Muscle of arm (tissue), 12 donors: ENCODE measurements around the gene SLC27A4. TPM values are rescaled to one million over a fixed set of nuclear protein-coding genes. Genes with fewer than 3 reads are reported as not detected.

Experiments
- DNase-seq: peaks from one replicate; pipeline ENCODE4 v3.0.0-alpha.2; 2013
- polyA plus RNA-seq, 12 donors: library from polyadenylated mRNA; unstranded; fragments of 120-200 nt; gene quantifications; one replicate each; pipeline ENCODE4 v1.2.1, GENCODE V29; 2013; ENCODE audit not compliant: insufficient read length in 12 of 12

The SLC27A4 gene
- polyA plus RNA-seq, 12 donors = 4.6 to 12.0 (median 9.8) TPM; not detected in 1

DNA sequence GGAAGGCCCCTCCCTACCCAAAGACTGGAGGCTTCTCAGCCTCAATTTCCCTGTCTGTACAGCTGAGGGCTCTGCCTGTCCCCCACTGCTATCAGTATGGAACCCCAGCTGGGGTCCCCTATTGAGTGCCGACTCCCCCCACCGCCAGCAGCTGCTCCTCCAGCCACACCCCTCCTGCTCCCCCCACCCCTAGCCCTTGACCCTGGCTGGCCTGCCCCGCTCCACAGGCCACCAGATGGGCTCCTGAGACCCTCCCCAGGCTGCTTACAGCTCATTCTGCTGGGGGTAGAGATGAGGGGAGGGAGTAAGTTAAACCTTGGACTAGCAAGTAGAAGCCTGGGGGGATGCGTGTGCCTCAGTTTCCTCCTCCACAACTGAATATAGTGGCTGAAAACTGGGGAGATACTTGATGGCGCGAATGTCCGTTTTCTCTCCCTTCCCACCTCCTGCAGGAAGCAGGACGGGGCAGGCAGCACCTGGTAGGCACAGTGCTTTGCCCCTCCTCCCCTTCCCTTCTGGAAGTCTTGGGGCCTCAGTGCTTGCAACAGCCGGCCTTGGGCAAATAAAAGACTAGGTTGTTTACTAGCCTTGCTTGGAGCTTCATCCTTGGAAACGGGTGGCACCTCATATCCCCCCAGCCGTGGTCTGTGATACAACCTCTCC lies 50.0 kb downstream of the SLC27A4 start:
- no peak for DNase-seq

- DNase-seq = no peak
Measured at GRCh38 chr9:128390813-128391711, 50.7 kb downstream of the SLC27A4 start.

GRCh38 chr9:128391956-128392301 lies 51.6 kb downstream of the SLC27A4 start:
- no peak for DNase-seq

DNA sequence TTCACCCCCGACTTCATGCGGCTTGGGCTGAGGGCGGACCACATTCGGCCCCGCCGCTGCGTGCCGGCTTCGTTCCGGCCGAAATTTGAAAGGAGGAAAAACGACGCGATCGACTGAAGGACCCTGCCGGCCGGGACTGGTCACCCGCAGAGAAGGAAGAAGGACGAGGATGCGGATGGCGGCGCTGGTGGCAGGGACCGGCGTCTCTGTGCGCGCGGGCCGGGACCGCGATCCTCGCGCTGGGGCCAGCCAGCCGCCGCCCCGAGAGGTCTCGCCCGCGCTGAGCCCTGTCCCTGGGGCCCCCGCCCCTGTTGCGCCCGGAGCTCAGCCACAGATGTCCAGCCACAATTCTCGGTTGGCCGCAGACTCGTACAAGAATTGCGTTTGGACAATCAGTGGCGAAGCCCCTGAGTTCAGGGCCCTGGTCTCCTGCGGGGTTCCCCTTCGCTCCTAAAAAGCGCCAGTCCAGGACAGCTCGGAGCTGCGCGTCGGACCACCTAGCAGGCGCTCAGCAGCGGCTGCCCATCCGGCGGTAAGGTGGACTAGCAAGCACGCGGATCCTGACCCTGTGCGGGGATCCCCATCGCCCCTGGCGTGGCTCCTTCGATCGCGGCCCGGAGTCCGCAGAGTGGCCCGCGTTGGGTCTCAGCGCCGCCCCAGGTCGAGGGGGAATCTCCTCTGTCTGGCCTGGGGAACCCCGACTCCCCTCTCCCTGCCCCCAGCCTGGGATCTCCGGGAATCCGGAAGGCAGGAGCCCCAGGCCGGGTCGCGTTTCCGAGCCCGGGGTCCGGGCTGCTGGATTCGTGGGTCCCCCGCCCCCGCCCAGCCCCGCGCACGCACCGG lies 52.2 kb downstream of the SLC27A4 start:
- DNase-seq = no peak

DNA sequence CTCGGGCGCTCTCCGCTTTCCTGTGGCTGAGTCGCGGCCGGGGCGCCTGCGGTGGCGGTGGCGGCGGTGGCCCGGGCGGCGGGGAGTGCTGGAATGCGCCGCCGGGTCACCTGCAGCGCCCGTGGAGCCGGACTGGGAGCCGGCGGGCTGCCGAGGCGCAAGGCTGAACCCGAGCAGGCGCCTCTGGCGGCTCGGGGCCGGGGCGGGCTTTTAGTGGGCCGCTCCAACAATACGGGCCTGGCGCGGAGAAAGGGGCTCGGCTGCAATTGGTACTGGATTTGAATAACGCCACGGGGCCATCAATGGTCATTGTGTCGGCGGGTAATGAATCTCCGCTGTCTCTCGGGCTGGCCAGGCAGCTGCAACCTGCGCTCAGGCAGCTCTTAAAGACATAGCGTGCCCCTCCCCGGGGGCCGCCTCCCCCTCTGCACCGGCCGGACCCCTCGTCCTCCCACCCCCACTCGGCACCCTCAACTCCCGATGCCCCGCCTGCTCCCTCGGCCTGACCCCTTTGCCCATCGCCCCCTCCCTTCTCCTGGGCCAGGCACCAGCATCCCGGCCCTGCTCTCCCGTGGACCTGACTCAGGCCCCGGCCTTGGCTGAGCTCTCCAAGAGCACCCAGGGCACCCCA lies 52.9 kb downstream of the SLC27A4 start:
- DNase-seq = no peak

DNA sequence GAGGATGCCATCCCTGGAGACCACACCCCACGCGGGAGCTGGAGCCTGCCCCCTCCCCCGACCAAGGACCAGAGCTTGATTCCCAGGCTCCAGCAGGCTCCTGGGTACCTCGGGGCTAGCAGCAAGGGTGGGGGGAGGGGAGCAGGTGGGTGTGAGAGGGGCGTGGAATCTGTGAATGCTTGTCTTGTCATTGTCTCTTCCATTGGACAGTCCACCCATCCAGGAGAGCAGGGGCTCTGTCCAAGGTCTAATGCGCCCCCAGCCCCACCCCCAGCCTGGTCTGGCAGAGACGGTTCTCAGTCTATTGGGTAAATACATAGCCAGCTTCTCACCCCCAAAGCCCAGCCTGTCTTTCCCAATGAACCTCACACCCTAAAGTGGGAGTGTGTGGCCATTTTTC lies 53.6 kb downstream of the SLC27A4 start:
- no peak for DNase-seq

DNA sequence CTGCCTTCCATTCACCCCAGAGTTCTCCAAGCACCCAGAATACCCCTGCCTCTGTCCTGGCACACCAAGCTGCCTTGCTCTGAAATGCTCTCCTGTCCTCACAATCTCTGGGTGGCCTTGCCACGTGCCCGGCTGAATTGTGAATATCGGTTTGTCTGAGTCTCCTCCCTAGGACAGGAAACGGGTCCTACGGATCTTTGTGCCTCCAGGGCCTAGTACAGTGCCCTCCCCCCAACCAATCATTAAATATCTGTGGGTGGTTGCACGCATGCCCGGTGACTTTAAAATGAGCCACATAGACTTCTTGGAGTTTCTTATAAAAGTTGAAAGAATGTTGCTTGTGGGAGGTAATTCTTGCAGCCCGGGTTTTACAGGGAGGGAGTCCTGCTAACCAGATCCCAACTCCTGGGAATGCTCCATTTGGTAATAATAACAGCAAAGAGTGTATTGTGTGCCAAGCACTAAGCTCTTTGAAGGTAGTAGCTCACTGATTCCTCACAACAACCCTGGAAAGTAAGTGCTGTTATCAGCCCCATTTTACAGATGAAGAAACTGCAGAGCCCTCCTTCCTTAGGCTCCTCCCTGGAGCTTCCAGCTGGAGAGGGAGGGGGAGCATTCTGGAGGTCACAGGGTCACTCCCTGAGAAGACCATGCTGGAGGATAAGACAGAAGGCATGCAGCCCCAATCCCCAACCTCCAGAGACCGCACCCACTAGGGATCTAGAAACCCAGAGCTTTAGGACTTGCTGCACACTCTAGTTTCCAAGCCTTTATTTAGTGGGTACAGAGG lies 54.2 kb downstream of the SLC27A4 start:
- DNase-seq = no peak

DNA sequence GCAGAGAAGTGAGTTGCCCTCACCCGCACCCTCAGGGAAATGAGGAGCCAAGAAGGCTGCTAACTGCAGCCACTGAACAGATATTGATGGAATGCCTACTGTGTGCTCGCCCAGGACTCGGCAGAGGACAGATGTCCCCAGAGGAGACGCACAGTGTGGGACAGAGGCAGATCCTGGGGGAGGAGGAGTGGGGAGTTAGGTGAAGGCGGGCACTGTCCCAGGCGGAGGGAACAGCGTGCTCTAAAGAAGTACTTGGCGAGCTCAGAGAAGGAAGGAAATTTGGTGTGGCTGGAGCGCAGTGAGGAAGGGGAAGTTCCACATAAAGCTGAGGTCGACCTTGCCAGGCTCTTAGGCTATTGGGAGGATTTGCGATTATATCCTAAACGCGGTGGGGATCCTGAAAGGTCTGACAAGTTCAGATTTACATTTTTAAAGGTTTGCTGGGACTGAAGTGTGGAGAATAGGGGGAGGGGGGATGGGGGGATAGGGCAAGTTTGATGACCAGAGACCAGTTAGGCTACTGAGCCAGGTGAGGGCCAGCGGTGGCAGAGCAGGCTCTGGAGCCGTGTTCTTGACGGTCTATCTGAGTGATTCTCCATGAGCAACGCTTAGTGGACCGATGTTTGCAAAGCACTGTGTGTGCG lies 56.8 kb downstream of the SLC27A4 start:
- DNase-seq = no peak

DNA sequence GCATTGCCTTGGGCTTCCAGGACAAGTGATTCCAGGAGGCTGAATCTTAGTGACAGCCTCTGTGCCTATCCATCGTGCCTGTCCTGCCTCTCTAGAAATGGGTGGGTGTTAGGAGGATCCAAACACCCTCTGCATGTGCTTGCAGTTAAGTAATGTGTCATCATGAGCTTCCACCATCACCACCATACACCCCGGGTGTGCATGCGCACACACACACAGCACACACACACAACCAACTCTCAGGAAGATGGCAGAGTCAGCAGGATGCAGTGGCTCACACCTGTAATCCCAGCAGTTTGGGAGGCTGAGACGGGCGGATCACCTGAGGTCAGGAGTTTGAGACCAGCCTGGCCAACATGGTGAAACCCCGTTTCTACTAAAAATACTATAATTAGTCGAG lies 57.5 kb downstream of the SLC27A4 start:
- DNase-seq = no peak

- no peak for DNase-seq
Measured at GRCh38 chr9:128399861-128400260, 59.5 kb downstream of the SLC27A4 start.

GRCh38 chr9:128404560-128404959 lies 64.2 kb downstream of the SLC27A4 start:
- no peak for DNase-seq

DNA sequence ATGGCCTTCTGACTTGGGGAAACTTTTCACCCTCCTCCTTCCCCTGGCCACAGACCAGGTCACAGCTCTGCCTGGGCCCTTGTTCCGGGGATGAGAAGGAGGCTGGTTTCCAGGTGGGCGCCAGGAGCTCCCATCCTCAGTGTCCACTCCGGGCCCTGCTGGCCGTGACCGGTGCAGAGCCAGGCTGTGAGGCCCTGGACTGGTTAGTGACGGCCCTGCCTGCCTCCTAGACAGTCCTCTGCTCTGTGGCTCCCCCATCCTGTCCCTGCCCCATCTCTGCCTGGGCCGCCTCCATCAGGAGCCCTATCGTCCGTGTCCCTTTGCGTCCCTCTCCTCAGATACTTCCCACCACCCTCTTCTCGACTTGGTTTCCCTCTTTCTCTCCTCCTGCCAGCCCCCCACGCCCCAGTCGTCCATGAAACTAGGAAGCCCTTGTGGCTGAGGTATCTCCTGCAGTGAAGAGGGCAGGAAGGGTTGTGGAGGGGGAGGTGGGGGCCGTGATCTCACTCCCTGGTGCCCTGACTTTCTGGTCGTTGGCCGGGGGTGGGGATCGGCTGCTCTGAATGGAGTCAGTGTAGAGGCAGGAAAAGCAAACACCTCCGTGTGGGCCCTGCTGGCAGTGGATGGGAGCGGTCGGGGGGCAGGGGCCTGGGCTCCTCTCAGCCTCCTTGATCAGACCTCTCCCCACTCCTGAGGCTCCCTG lies 64.9 kb downstream of the SLC27A4 start:
- DNase-seq = no peak

DNA sequence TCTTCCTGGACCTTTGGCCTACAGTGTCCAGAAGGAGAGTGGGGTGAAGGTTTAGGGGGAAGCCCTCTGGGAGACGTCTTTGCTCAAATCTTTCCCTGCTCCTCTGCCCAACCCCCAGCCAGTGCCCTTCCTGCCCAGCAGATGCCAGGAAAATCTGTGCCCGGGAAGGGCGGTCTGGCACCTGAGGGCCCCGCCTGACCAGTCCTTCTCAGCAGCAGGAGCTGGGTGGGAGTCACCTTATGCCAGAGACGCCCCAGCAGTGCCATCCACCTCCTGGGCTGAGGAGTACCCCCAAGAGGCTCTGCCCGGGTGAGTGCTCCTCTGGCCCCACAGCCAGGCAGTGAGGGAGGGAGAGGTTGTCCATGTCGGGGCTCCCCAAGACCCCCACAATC lies 65.4 kb downstream of the SLC27A4 start:
- no peak for DNase-seq

- no peak for DNase-seq
Measured at GRCh38 chr9:128406848-128407391, 66.6 kb downstream of the SLC27A4 start.

DNA sequence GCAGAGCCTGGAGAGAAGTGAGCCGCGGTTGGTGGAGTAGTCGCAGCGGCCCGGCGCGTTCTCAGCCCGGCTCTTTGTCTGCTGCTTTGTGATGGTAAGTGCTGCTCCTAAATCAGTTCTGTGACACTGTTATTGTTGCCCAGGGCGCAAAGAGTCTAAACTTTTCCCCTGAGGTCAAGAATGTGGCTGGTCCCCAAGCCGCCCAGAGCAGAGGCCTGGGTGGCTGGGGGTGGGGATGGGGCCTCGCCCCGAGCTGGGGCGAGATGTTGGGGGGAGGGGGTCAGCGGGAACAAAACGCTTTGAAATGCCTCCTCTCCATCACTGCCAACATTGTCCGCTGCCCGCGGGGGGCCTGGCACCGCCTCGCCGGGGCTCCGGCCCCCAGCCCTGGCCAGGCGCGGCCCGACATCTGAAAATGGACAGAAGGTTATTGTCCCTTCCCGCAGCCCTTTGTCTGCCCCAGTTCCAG lies 68.7 kb downstream of the SLC27A4 start:
- no peak for DNase-seq

DNA sequence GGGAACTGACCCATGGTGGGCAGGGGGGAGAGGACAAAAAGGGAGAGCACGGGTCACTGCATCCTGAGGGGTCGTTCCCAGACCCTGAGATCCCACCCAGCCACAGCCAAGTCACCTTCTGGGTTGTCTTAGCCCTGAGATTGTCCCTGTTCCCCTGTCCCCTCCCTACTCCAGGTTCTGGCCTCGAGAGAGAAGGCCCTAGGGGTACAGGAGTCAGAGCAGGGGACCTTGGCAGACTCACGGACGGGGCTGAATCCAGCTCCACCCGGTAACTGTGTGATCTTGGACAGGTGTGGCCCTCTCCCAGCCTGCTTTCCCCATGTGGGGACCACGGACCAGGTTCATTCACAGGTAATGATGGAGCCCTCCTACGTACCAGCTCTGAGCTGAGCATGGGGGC lies 69.1 kb downstream of the SLC27A4 start:
- DNase-seq = no peak

- DNase-seq = no peak
Measured at GRCh38 chr9:128409978-128410377, 69.7 kb downstream of the SLC27A4 start.
